ENCODE measurements around the gene WNT9A. TPM values are rescaled to one million over a fixed set of nuclear protein-coding genes. Genes with fewer than 3 reads are reported as not detected.

Gene WNT9A
- total RNA-seq, 2 donors from 2014 or later, result 1.2 to 7.9 TPM

DNA sequence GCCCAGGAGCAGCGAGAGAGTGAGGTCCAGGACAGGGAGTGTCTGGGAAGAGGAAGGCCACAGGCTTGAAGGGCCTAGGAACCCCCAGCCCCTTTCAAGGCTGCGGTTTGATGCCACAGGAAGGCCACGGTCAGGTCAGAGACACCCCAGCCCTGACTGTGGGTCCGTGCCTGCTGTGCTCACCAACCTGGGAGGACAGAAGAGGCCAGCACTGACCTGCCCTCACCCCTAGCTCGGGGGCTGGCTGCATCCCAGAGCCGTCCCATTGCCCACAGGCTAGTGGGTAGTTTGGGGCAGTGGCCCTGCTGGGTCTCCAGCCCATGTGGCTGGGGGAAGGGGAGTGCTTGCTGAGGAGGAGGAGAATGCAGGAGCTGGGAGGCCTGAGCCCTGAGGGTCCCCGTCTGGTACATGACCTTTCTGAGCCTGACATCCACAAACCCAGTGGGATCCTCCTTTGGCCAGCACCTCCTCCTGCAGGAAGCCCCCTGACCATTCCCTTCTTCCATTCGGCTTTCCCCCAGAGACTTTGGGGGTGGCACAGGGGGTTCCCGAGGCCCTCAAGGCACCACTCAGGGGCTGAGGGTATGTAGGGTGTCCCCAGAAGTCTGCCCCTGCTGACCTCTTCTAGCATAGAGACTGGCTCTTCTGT is 54.3 kb downstream of the WNT9A start:
- Histone ChIP-seq H3K4me3 (no peak overlapping the region), H3K27ac (no peak overlapping the region), H3K27me3 (replicated peaks; ENCODE audit: insufficient read depth) (no peaks in the 10 kb centered on the region), H3K36me3 (no peaks in the 10 kb centered on the region), H3K9me3 (no peaks in the 10 kb centered on the region), H3K4me1 (ENCODE audit: control insufficient read depth in 1 of 2, low read depth in 2 of 2) (no peaks in the 10 kb centered on the region)
- TF ChIP-seq, protein P1, sequence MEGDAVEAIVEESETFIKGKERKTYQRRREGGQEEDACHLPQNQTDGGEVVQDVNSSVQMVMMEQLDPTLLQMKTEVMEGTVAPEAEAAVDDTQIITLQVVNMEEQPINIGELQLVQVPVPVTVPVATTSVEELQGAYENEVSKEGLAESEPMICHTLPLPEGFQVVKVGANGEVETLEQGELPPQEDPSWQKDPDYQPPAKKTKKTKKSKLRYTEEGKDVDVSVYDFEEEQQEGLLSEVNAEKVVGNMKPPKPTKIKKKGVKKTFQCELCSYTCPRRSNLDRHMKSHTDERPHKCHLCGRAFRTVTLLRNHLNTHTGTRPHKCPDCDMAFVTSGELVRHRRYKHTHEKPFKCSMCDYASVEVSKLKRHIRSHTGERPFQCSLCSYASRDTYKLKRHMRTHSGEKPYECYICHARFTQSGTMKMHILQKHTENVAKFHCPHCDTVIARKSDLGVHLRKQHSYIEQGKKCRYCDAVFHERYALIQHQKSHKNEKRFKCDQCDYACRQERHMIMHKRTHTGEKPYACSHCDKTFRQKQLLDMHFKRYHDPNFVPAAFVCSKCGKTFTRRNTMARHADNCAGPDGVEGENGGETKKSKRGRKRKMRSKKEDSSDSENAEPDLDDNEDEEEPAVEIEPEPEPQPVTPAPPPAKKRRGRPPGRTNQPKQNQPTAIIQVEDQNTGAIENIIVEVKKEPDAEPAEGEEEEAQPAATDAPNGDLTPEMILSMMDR (IDR thresholded peaks at IDR 0.05), result no peak
- DNase-seq (ENCODE audit: low spot score) (no peak), ATAC-seq (ENCODE audit: insufficient number of reproducible peaks, low FRiP score, low read depth) (no peak)

DNA sequence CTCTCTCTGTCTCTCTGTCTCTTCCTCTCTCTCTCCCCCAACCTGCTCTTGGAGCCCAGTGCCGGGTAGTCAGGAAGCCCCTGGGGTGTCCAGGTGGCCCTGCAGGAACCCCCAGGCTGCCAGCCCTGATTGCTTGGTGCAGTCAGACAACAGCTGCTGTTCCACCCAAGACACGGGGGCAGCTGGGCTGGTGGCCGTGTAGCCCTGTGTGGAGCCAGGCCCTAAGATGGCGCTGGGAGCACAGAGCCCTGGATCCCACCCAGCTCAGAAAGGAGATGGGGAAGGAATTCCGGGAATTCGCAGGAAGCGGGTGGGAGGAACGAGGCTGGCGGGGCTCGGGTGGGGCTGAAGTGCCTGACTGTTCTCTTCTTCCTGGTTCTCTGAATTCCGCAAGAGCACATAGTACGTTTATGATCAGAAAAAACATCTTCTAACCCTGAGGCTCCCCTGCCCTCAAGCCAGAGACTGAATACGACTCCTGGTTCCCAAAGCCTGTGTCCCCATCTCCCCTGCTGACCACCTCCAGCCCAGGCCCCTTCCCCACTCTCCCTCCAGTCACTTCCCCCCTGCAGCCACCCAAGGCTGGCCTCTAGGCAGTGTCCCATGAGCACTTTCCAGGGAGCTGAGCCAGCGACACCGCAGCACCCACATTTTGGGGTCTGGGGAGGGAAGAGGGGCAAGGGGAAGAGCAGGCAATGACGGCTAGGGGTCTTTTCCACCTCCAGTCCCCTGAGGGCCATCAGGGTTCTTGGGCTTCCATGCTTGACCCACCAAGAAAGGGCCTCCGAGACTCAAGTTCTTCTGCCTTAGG is 55.0 kb downstream of the WNT9A start:
- Histone ChIP-seq H3K36me3 (no peaks in the 10 kb centered on the region), H3K9me3 (no peaks in the 10 kb centered on the region), H3K4me3 (no peak overlapping the region), H3K4me1 (ENCODE audit: control insufficient read depth in 1 of 2, low read depth in 2 of 2) (no peaks in the 10 kb centered on the region), H3K27me3 (replicated peaks; ENCODE audit: insufficient read depth) (no peaks in the 10 kb centered on the region), H3K27ac (no peak overlapping the region)
- TF ChIP-seq, protein P1 (IDR thresholded peaks at IDR 0.05), result no peak
- DNase-seq (ENCODE audit: low spot score) (no peak), ATAC-seq (ENCODE audit: insufficient number of reproducible peaks, low FRiP score, low read depth) (no peak)

DNA sequence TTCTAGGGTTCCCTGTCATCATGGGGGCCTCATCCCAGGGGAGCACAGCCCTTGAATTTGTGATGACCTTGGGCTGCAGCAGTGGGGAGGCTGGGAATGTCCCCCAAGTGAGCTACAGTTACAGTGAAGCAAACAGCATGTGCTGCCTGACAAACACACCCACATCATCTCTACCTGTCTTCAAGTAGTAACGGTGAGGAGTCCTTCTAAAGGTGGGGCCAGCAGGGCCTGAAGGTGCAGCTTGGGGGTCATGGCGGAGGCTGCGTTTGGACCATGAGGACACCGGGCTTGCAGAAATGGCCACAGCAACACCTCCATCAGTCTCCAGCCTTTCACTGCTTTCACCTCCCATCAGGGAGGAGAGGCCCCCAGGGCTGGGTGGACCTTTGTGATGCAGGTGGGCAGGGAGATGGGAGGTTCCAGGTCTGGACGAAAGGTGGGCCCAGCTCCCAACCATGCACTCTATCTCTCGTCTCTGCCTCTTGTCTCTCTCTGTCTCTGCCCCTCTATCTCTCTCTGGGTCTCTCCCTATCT is 55.7 kb downstream of the WNT9A start:
- DNase-seq (ENCODE audit: low spot score) (no peak), ATAC-seq (ENCODE audit: insufficient number of reproducible peaks, low FRiP score, low read depth) (no peak)
- Histone ChIP-seq H3K9me3 (no peaks in the 10 kb centered on the region), H3K27ac (no peak overlapping the region), H3K36me3 (no peaks in the 10 kb centered on the region), H3K27me3 (replicated peaks; ENCODE audit: insufficient read depth) (no peaks in the 10 kb centered on the region), H3K4me1 (ENCODE audit: control insufficient read depth in 1 of 2, low read depth in 2 of 2) (peaks cover 0 to under 1% of the 10 kb centered on the region in 2 donors), H3K4me3 (no peak overlapping the region)
- TF ChIP-seq, protein P1 (IDR thresholded peaks at IDR 0.05), result no peak

DNA sequence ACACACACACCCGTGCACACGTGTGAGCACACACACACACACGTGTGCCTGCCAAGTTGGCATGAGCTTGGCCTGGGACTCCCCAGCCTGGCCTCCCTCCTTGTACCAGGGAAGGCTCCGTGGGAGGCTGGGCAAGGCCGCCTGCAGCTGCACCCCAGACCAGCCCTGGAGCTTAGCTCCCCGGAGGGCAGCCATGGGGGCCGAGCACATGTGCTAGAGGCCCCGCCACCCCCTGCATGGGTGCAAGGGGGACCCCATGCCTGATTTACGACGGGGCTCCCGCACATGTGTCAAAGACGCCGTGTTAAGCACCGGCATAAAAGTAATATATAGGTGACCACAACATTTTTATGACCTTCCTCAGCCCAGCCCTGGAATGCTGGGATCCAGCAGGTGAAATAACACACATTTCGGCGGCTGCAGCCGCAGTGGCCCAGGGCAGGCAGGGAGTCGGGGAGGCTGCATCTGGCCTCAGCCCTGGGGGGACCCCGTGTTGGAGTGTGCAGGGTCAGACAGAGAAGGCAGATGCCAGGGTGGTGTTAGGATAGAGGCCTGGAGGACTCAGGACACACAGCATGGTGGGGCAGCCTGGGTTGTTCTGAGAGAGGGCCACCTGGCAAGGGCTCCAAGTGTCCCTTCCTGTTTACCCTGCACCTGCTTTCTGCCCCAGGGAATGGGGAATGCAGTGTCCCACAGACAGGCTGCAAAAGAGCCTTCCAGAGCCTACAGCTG is 56.3 kb downstream of the WNT9A start:
- H3K9me3 ChIP-seq, result no peaks in the 10 kb centered on the region
- no peak for ATAC-seq (ENCODE audit: insufficient number of reproducible peaks, low FRiP score, low read depth)
- H3K4me3 ChIP-seq, result no peak overlapping the region
- DNase-seq (ENCODE audit: low spot score), result no peak
- peaks cover 0 to 7% of the 10 kb centered on the region in 2 donors for H3K4me1 ChIP-seq (ENCODE audit: control insufficient read depth in 1 of 2, low read depth in 2 of 2)
- no peaks in the 10 kb centered on the region for H3K27me3 ChIP-seq (replicated peaks; ENCODE audit: insufficient read depth)
- H3K36me3 ChIP-seq, result no peaks in the 10 kb centered on the region
- no peak overlapping the region for H3K27ac ChIP-seq
- TF ChIP-seq, protein P1 (IDR thresholded peaks at IDR 0.05), result no peak
